GM20431 (cell line): ENCODE measurements around the gene AQP12B.

Experiments
- in situ Hi-C: fragments of 300-500 bp; cut with MseI, MboI; formaldehyde crosslinking; loops from one replicate; pipeline ENCODE4 v1.15.0; 2020; ENCODE audit warnings: low sequenced_read_pairs; ENCODE audit not compliant: unreplicated experiment

The AQP12B gene

DNA sequence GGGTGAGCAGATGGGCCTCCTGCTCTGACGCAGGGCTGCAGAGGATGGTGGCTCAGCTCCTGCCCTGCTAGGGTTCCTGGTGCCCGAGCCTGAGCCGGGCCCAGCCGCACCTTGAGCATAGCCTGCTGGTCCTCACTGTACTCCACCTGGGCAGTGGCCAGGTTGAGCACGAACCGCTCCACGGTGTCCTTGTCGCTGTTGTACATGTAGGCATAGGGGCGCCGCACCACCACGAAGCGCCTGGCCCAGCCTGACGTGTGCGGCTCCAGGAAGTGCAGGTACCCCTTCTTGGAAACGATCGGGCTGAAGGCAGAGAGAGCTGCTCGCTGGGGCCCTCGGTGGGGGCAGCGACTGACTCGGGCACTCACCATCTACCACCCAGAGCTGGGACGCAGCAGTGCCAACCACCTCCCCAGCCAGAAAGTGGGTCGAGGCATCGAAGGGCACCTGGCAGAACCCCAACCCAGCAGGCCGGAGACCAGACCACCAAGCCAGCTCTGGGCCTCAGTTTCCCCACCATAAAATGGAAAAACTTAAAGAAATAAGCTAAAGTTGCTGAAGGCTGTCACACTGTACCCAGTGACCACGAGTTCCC lies 36.3 kb upstream of the AQP12B start:
- in situ Hi-C loops = loop anchor here (25.0 kb wide), 1 partner anchor 207 kb away; no protein-coding TSS in a partner anchor

DNA sequence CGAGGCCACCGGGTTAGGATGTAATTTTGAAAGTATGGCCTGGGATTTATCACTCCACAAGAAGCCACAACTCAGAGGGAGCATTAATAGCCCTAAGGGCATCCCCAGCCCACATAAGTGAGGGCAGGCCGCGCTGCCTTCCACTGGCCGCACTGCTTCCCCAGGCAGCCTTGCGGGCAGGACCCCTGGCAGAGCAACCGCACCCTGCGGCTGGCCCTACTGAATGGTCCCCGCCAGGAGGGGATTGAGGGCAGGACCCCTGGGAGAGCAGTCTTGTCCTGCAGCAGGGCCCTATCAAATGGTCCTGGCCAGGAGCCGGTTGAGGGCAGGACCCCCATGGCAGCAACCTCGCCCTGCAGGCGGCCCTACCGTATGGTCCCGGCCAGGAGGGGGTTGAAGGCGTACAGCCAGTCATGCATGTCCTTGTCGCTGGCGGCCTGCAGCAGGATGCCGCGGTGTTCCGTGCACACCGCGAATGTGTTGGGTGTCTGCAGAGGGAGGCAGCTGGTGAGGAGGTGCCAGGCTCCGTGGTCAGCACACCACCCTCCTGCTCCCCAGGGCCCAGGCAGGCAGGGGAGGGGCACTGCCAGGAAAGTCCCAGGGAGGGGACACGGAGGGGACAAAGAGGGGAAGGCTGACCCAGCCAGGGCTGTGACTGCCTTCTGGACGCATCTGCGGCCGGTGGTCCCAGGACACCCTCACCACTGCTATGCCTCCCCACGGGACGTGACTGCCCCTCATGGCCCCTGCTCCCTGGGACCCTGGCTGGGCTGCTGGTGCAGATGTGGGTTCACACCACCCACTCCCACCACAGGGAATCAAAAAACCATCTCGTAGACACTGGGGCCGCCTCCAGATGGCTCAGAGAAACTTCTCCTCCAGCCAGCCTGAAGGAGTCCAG lies 35.2 kb upstream of the AQP12B start:
- in situ Hi-C loops = loop anchor here (25.0 kb wide), 1 partner anchor 206 kb away; no protein-coding TSS in a partner anchor

DNA sequence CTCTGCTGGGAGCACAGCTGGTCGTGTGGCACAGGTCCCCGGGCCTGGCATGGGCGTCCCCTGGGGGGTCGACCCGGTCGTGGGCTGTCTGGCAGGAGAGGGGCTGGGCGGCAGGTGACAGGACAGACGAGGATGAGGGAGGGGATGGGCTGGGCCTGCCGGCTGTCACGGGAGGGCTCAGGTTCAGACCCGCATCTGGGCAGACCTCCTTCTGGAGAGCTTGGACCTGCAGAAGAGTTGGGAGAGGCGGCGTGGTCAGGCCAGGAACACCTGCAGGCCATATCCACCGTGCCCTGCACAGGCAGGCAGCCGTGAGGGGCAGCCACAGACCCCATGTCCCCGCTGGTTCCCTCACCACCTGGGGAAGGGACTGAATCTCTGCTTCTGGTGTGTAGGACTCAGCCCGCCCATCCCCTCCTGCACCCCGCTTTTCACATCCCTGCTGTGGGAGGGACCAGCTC lies 34.5 kb upstream of the AQP12B start:
- in situ Hi-C loops = loop anchor here (25.0 kb wide), 1 partner anchor 205 kb away; no protein-coding TSS in a partner anchor

GRCh38 chr2:240716130-240716798 lies 33.6 kb upstream of the AQP12B start:
- in situ Hi-C loops = loop anchor here (25.0 kb wide), 1 partner anchor 204 kb away; no protein-coding TSS in a partner anchor

- in situ Hi-C loops = loop anchor here (25.0 kb wide), 1 partner anchor 203 kb away; no protein-coding TSS in a partner anchor
Measured at GRCh38 chr2:240714747-240715725, 32.4 kb upstream of the AQP12B start.

DNA sequence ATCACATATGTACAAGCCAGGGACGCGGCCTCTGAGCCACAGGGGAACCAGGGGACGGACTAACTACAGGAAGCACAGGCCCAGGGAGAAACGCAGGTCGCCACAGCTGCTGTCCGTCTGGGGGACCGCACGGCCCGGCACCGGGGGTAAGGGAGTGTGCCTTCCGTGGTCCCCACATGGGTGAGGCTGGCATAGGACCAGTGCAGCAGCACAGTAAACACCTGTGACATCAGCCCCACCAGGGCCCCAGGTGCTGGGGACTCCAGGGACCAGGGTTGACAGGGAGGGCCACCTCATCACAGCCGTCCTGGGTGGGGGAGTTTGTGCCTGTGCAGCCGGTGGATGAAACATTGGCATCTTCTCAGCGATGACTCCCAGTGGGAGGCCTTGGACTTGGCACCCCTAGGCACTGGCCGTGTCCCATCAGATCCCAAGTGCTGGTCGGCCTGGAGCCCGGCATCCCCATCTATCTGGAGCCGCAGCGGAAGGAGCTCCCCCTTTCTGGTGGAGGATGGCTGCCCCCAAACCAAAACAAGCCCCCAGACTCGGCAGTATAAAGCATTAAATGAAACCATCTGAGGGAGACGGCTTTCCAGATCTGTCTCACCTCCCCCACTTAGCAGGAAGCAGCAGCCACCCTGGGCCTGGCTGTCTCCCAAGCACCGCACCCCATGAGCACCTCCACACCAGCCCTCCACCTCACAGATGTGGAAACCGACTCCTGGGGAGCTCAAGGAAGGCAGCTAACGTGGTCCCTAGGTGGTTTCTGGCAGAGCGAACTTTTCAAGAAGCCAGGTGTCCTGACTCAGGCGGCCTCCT lies 31.5 kb upstream of the AQP12B start:
- in situ Hi-C loops = loop anchor here (25.0 kb wide), 1 partner anchor 202 kb away; no protein-coding TSS in a partner anchor

DNA sequence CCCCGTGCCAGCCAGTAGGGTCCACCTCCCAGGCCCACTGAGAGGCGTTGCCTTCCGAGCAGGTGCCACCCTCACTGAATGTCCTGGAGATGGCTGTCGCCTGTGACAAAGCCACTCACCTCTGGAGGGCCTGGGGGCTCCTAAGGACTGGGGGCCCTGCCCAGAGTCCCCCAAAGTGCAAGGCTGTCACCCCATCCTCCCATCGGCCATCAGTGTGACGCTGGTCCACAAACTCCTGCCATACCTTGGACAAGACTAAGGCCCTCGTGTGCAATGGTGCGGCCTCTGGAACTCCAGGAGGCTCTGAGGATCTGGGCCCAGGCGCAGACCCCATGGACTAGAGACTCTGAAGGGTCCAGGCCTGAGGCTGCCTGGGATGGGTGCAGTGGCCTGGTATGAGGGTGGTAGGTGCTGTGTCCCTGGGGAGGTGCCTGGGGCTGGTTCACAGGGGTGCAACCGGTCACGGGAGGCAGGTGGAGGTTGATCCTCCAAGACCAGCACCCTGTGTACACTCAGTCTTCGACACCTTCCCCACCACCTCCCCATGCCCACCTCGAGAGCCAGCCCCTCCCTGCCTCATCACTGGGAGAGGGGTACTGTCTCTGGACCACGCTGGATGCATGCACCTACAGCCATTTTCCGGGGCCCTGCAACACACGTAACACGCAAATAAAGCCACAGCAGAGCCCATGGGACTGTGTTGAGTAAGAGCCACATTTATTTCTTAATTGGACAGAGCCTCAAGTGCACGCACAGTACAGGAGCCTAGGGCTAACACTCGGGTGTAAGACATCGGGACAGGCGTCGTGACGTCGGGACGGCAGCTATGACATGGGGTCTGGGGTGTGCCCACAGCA lies 30.6 kb upstream of the AQP12B start:
- in situ Hi-C loops = loop anchor here (25.0 kb wide), 1 partner anchor 201 kb away; no protein-coding TSS in a partner anchor

GRCh38 chr2:240712121-240712520 lies 29.4 kb upstream of the AQP12B start:
- in situ Hi-C loops = loop anchor here (25.0 kb wide), 1 partner anchor 200 kb away; no protein-coding TSS in a partner anchor

GRCh38 chr2:240711701-240712100 lies 29.0 kb upstream of the AQP12B start:
- in situ Hi-C loops = loop anchor here (25.0 kb wide), 1 partner anchor 199 kb away; no protein-coding TSS in a partner anchor

- in situ Hi-C loops = loop anchor here (25.0 kb wide), 1 partner anchor 199 kb away; no protein-coding TSS in a partner anchor
Measured at GRCh38 chr2:240711296-240711695, 28.6 kb upstream of the AQP12B start.

GRCh38 chr2:240708457-240708856 lies 25.8 kb upstream of the AQP12B start:
- in situ Hi-C loops = loop anchor here (25.0 kb wide), 1 partner anchor 196 kb away; no protein-coding TSS in a partner anchor

DNA sequence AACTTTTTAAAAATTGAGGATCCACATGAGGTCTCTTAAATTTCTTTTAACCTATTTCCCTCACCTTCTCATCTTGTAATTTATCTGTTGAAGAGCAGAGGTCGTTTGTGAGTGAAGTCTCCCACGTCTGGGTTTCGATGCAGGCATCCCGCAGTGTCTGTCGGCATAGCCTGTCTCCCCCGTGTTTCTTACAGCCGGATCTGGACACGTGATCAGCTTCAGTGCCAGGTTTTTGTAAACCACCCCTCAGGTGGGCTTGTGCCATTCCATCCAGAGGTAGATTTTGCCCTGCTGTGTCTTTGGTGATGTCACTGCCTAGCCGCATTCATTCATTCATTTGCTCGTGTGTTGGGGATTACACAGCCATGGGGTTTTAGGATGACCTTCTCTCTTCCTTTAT lies 25.1 kb upstream of the AQP12B start:
- in situ Hi-C loops = loop anchor here (25.0 kb wide), 1 partner anchor 196 kb away; no protein-coding TSS in a partner anchor

DNA sequence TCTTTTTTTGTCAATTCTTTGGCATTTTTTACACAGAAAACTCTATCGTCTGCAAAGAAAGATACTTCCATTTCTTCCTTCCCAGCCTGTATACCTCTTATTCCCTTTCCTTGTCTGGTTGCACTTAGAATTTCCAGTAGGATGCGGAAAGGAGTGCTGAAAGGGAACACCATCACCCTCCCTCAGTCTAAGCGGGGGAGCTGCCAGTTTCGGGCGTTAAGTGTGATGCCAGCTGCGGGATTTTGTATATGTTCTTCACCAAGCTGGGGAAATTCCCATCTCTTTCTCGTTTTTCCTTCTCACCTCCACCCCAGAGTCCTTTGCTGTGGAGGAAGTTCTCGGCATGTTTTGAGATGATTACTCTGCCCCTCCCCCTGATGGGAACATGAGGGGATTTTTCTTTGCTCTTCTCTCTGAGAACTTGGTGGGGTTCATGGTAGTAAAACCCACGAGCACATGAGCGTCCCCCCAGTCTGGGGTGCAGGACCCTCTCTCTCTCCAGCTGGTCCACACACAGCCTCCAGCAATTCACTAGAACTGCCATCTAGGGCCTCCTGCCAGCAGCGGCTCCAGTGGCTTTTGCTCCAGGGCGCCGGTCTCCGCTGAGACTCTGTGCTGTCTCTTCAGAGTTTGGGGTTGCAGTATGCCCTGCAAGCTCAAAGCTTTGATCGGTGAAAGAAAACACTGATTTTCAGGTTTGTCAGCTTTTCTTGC lies 24.5 kb upstream of the AQP12B start:
- in situ Hi-C loops = loop anchor here (25.0 kb wide), 1 partner anchor 195 kb away; no protein-coding TSS in a partner anchor

DNA sequence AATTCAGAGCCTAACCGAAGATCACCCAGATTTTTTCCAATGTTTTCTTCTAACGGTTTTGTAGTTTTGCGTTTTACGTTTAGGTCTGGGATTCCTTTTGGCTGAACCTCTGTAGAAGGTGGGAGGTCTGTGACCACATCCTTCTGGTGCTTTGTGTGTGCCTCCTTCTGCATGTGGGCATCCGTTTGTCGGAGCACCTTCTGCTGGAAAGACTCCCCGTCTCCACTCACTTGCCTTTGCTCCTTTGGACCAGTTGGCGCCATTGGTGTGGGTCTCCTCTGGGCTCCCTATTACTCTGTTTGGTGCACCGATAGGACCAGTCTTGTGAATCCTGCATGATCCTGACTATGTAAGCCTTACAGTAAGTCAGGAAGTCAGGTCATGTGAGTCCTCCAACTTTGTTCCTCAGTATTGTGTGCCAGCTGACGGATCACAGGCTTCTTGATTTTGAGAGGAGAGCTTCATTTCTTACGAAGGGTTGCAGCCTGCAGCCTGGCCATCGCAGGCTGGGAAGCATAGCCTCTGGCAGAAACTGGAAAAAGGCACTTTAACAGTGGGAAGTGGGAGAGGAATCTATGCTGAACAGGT lies 22.6 kb upstream of the AQP12B start:
- in situ Hi-C loops = loop anchor here (25.0 kb wide), 1 partner anchor 193 kb away; no protein-coding TSS in a partner anchor

GRCh38 chr2:240704651-240705050 lies 22.0 kb upstream of the AQP12B start:
- in situ Hi-C loops = loop anchor here (25.0 kb wide), 1 partner anchor 192 kb away; no protein-coding TSS in a partner anchor
